ENCODE measurements around the gene SPTBN4. TPM values are rescaled to one million over a fixed set of nuclear protein-coding genes. Genes with fewer than 3 reads are reported as not detected.
A peak's percentile ranks its signal among the peaks of the same experiment; 100 is the strongest.

The SPTBN4 gene
- total RNA-seq, 2 donors from 2014 or later = 0.79 to 2.0 TPM

DNA sequence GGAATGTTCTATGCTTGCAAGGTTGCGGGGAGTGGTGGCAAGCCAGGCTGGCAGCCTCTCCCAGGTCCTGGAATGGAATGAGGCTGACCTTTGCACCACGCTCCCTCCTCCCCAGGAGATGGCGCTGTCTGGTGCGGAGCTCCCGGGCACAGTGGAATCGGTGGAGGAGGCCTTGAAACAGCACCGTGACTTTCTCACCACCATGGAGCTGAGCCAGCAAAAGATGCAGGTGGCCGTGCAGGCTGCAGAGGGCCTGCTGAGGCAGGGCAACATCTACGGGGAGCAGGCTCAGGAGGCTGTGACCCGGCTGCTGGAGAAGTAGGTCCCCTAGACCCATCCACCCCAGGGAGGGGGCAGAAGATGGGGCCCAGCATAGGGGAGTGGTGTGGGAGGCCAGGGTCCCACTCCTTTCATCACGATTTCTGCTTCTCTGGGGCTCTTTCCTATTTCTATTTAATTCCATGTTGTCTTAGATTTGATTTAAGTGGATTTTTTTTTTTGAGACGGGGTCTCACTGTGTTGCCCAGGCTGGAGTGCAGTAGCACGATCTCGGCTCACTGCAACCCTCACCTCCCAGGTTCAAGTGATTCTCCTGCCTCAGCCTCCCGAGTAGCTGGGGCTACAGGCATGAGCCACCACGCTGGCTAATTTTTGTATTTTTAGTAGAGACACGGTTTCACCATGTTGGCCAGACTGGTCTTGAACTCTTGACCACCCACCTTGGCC, 56.7 kb downstream of the SPTBN4 start:
- Mint-ChIP-seq H3K4me3 (no peak overlapping the region), H3K27ac (no peak overlapping the region), H3K9me3 (peaks cover 12% of the 10 kb centered on the region), H3K36me3 (ENCODE audit: low read depth) (peaks cover 2% of the 10 kb centered on the region), H3K4me1 (no peaks in the 10 kb centered on the region), H3K27me3 (ENCODE audit: insufficient read depth) (peaks cover 59% of the 10 kb centered on the region)
- WGBS, 2 experiments (ENCODE audit: insufficient coverage in 1 of 2, insufficient read length in 1 of 2) = 50 to 84% methylated on average over 3 to 17 of the region's 17 CpGs
- TF ChIP-seq, protein P1, sequence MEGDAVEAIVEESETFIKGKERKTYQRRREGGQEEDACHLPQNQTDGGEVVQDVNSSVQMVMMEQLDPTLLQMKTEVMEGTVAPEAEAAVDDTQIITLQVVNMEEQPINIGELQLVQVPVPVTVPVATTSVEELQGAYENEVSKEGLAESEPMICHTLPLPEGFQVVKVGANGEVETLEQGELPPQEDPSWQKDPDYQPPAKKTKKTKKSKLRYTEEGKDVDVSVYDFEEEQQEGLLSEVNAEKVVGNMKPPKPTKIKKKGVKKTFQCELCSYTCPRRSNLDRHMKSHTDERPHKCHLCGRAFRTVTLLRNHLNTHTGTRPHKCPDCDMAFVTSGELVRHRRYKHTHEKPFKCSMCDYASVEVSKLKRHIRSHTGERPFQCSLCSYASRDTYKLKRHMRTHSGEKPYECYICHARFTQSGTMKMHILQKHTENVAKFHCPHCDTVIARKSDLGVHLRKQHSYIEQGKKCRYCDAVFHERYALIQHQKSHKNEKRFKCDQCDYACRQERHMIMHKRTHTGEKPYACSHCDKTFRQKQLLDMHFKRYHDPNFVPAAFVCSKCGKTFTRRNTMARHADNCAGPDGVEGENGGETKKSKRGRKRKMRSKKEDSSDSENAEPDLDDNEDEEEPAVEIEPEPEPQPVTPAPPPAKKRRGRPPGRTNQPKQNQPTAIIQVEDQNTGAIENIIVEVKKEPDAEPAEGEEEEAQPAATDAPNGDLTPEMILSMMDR (conservative IDR thresholded peaks at IDR 0.05) = peak; percentile 94
- no peak overlapping the region for H3K9ac ChIP-seq (ENCODE audit: extremely low read depth, low read length, poor library complexity, severe bottlenecking)
- peaks cover 34% of the 10 kb centered on the region for H3K27me3 ChIP-seq (ENCODE audit: control insufficient read depth, insufficient read depth, low read length, poor library complexity, severe bottlenecking)
- no peaks in the 10 kb centered on the region for H3K4me1 ChIP-seq (ENCODE audit: control insufficient read depth, insufficient read depth, low read length)
- no peaks in the 10 kb centered on the region for H3K36me3 ChIP-seq (ENCODE audit: control insufficient read depth, insufficient read depth, low read length)
- H3K4me3 ChIP-seq (ENCODE audit: low read length) = no peak overlapping the region
- no peaks in the 10 kb centered on the region for H3K9me3 ChIP-seq (ENCODE audit: control insufficient read depth, low read length)
- H3K27ac ChIP-seq (ENCODE audit: low read depth, low read length) = no peak overlapping the region
- DNase-seq = peak; percentile 95

DNA sequence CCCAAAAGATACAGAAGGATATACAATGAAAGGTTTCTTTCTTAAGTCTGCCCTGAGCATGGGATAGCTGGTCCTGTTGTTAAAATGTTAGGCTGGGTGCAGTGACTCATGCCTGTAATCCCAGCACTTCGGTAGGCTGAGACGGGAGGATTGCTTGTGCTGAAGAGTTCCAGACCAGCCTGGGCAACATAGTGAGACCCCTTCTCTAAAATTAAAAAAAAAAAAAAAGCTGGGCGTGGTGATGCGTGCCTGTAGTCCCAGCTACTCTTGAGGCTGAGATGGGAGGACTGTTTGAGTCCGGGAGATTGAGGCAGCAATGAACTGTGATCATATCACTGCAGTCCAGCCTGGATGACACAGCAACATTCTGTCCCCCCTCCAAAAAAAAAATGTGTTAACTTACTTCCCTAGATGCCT, 57.3 kb downstream of the SPTBN4 start:
- 80 to 86% methylated on average over 1 to 5 of the region's 5 CpGs for WGBS, 2 experiments (ENCODE audit: insufficient coverage in 1 of 2, insufficient read length in 1 of 2)
- H3K4me1 Mint-ChIP-seq = no peaks in the 10 kb centered on the region
- TF ChIP-seq, protein P1 (conservative IDR thresholded peaks at IDR 0.05) = no peak
- DNase-seq = no peak
- peaks cover 2% of the 10 kb centered on the region for H3K36me3 Mint-ChIP-seq (ENCODE audit: low read depth)
- peaks cover 27% of the 10 kb centered on the region for H3K27me3 ChIP-seq (ENCODE audit: control insufficient read depth, insufficient read depth, low read length, poor library complexity, severe bottlenecking)
- H3K27ac Mint-ChIP-seq = no peak overlapping the region
- no peaks in the 10 kb centered on the region for H3K9me3 ChIP-seq (ENCODE audit: control insufficient read depth, low read length)
- H3K9ac ChIP-seq (ENCODE audit: extremely low read depth, low read length, poor library complexity, severe bottlenecking) = no peak overlapping the region
- H3K27me3 Mint-ChIP-seq (ENCODE audit: insufficient read depth) = peaks cover 57% of the 10 kb centered on the region
- peaks cover 9% of the 10 kb centered on the region for H3K9me3 Mint-ChIP-seq
- H3K4me1 ChIP-seq (ENCODE audit: control insufficient read depth, insufficient read depth, low read length) = no peaks in the 10 kb centered on the region
- no peak overlapping the region for H3K4me3 ChIP-seq (ENCODE audit: low read length)
- no peaks in the 10 kb centered on the region for H3K36me3 ChIP-seq (ENCODE audit: control insufficient read depth, insufficient read depth, low read length)
- no peak overlapping the region for H3K4me3 Mint-ChIP-seq
- no peak overlapping the region for H3K27ac ChIP-seq (ENCODE audit: low read depth, low read length)

DNA sequence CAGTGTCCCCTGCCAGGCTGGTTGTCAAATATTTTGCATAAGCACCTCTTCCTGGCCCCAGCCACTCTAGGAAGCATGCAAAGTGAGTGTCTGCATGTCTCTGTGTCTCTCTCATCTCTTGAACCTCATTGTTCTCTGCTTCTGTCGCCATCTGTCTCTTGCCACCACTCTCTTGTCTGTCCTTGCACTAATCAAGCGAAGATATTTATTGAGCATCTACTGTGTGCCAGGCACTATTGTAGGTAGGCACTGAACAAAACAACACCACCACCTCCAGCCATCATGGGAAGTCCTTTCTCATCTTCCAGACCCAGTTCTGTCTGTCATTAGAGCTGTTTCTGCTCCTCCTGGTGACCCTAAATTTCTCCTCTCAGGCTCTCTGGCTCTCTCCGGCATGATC, 57.9 kb downstream of the SPTBN4 start:
- H3K9ac ChIP-seq (ENCODE audit: extremely low read depth, low read length, poor library complexity, severe bottlenecking) = no peak overlapping the region
- H3K27ac ChIP-seq (ENCODE audit: low read depth, low read length) = no peak overlapping the region
- peaks cover 2% of the 10 kb centered on the region for H3K36me3 Mint-ChIP-seq (ENCODE audit: low read depth)
- H3K27me3 Mint-ChIP-seq (ENCODE audit: insufficient read depth) = peaks cover 53% of the 10 kb centered on the region
- no peaks in the 10 kb centered on the region for H3K9me3 ChIP-seq (ENCODE audit: control insufficient read depth, low read length)
- H3K9me3 Mint-ChIP-seq = peaks cover 8% of the 10 kb centered on the region
- H3K4me3 ChIP-seq (ENCODE audit: low read length) = no peak overlapping the region
- H3K4me1 ChIP-seq (ENCODE audit: control insufficient read depth, insufficient read depth, low read length) = no peaks in the 10 kb centered on the region
- WGBS, 2 experiments (ENCODE audit: insufficient coverage in 1 of 2, insufficient read length in 1 of 2) = 86 to 89% methylated on average over 1 to 3 of the region's 3 CpGs
- peaks cover 22% of the 10 kb centered on the region for H3K27me3 ChIP-seq (ENCODE audit: control insufficient read depth, insufficient read depth, low read length, poor library complexity, severe bottlenecking)
- no peak overlapping the region for H3K4me3 Mint-ChIP-seq
- TF ChIP-seq, protein P1 (conservative IDR thresholded peaks at IDR 0.05) = no peak
- no peaks in the 10 kb centered on the region for H3K36me3 ChIP-seq (ENCODE audit: control insufficient read depth, insufficient read depth, low read length)
- peaks cover 2% of the 10 kb centered on the region for H3K4me1 Mint-ChIP-seq
- no peak overlapping the region for H3K27ac Mint-ChIP-seq
- no peak for DNase-seq

Data from endodermal cell (in vitro differentiated cells).